Measurements from ENCODE around the gene MACROD2. TPM values are rescaled to one million over a fixed set of nuclear protein-coding genes. Genes with fewer than 3 reads are reported as not detected.

Gene MACROD2
- total RNA-seq, 4 donors from 2014 or later, result 4.0 to 14.1 (median 10.4) TPM

GRCh38 chr20:14470231-14470899, 475.0 kb downstream of the MACROD2 start:
- H3K27me3 ChIP-seq, result no peaks in the 10 kb centered on the region
- peaks cover 0 to 13% (median 0%) of the 10 kb centered on the region in 4 donors for H3K9me3 ChIP-seq
- H3K36me3 ChIP-seq, result no peaks in the 10 kb centered on the region
- no peak overlapping the region for H3K4me3 ChIP-seq
- no peak overlapping the region for H3K27ac ChIP-seq
- 76 to 80% methylated on average over 12 of the region's 12 CpGs for WGBS, 2 donors
- no peaks in the 10 kb centered on the region for H3K4me1 ChIP-seq
- no peak for DNase-seq (ENCODE audit: low spot score in 2 of 2)
- TF ChIP-seq, protein P1, sequence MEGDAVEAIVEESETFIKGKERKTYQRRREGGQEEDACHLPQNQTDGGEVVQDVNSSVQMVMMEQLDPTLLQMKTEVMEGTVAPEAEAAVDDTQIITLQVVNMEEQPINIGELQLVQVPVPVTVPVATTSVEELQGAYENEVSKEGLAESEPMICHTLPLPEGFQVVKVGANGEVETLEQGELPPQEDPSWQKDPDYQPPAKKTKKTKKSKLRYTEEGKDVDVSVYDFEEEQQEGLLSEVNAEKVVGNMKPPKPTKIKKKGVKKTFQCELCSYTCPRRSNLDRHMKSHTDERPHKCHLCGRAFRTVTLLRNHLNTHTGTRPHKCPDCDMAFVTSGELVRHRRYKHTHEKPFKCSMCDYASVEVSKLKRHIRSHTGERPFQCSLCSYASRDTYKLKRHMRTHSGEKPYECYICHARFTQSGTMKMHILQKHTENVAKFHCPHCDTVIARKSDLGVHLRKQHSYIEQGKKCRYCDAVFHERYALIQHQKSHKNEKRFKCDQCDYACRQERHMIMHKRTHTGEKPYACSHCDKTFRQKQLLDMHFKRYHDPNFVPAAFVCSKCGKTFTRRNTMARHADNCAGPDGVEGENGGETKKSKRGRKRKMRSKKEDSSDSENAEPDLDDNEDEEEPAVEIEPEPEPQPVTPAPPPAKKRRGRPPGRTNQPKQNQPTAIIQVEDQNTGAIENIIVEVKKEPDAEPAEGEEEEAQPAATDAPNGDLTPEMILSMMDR (IDR thresholded peaks at IDR 0.05), result no peak
- TF ChIP-seq EP300 (IDR thresholded peaks at IDR 0.05) (no peak), POLR2A (IDR thresholded peaks at IDR 0.05) (no peak)

- Histone ChIP-seq H3K4me1 (no peaks in the 10 kb centered on the region), H3K4me3 (no peak overlapping the region), H3K9me3 (peaks cover 0 to 6% (median 0%) of the 10 kb centered on the region in 4 donors), H3K36me3 (no peaks in the 10 kb centered on the region), H3K27me3 (no peaks in the 10 kb centered on the region), H3K27ac (no peak overlapping the region)
- DNase-seq (ENCODE audit: low spot score in 2 of 2), result no peak
- 90 to 92% methylated on average over 8 to 10 of the region's 10 CpGs for WGBS, 2 donors
- no peak for TF ChIP-seq EP300 (IDR thresholded peaks at IDR 0.05)
- TF ChIP-seq, protein P1 (IDR thresholded peaks at IDR 0.05), result no peak
- TF ChIP-seq POLR2A (IDR thresholded peaks at IDR 0.05), result no peak
These were observed 475.8 kb downstream of the MACROD2 start for GRCh38 chr20:14470977-14471661.

- Histone ChIP-seq H3K27ac (no peak overlapping the region), H3K27me3 (no peaks in the 10 kb centered on the region), H3K9me3 (no peaks in the 10 kb centered on the region), H3K36me3 (no peaks in the 10 kb centered on the region), H3K4me3 (no peak overlapping the region), H3K4me1 (no peaks in the 10 kb centered on the region)
- DNase-seq (ENCODE audit: low spot score in 2 of 2), result no peak
- TF ChIP-seq, protein P1 (IDR thresholded peaks at IDR 0.05), result no peak
- no peak for TF ChIP-seq POLR2A (IDR thresholded peaks at IDR 0.05)
- no peak for TF ChIP-seq EP300 (IDR thresholded peaks at IDR 0.05)
- WGBS, 2 donors, result 65 to 67% methylated on average over 3 of the region's 3 CpGs
These were observed 481.8 kb downstream of the MACROD2 start for GRCh38 chr20:14477125-14477524.

DNA sequence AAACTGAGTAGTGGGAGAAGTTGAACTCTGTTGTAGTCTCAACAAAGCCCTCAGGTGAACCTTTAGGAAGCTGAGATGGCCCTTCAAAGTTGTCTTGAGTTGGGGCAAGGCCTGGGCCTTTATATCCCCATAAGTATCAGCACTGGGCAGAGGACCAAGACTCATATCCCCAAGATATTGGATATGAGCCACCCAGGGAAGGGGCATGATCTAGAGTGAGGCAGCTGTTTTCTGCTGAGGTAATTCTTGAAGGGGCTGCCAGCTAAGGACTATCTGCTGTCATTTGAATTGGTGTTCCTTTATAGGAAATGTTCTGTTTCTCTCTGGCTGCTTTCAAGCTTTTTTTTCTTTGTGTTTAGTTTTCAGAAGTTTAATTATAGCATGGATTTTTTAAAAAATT, 482.8 kb downstream of the MACROD2 start:
- Histone ChIP-seq H3K9me3 (no peaks in the 10 kb centered on the region), H3K4me3 (no peak overlapping the region), H3K36me3 (no peaks in the 10 kb centered on the region), H3K27me3 (no peaks in the 10 kb centered on the region), H3K4me1 (no peaks in the 10 kb centered on the region), H3K27ac (no peak overlapping the region)
- DNase-seq (ENCODE audit: low spot score in 2 of 2), result no peak
- TF ChIP-seq POLR2A (IDR thresholded peaks at IDR 0.05) (no peak), EP300 (IDR thresholded peaks at IDR 0.05) (no peak)
- TF ChIP-seq, protein P1 (IDR thresholded peaks at IDR 0.05), result no peak

GRCh38 chr20:14481863-14482262, 486.5 kb downstream of the MACROD2 start:
- Histone ChIP-seq H3K36me3 (no peaks in the 10 kb centered on the region), H3K27me3 (no peaks in the 10 kb centered on the region), H3K27ac (no peak overlapping the region), H3K4me3 (no peak overlapping the region), H3K4me1 (no peaks in the 10 kb centered on the region), H3K9me3 (no peaks in the 10 kb centered on the region)
- TF ChIP-seq, protein P1 (IDR thresholded peaks at IDR 0.05), result no peak
- TF ChIP-seq POLR2A (IDR thresholded peaks at IDR 0.05) (no peak), EP300 (IDR thresholded peaks at IDR 0.05) (no peak)
- DNase-seq (ENCODE audit: low spot score in 2 of 2), result no peak
- WGBS, 2 donors, result 87 to 89% methylated on average over 3 of the region's 3 CpGs

All from tibial nerve (tissue), 4 donors.